H1 (cell line): ENCODE data around the gene PRR30.

ENCODE experiments used
- ATF3 ChIP-seq: IDR thresholded peaks from 2 replicates; pipeline ENCODE4 v1.6.1; 2011; ENCODE audit warnings: low read depth, mild to moderate bottlenecking, low read length; ENCODE audit not compliant: insufficient read depth
- CEBPB ChIP-seq: IDR thresholded peaks from 2 replicates; pipeline ENCODE4 v1.6.1; 2012; ENCODE audit warnings: low read depth, low read length
- CTCF ChIP-seq, 3 experiments: IDR thresholded peaks; 1 replicate in 2 of 3; 2 replicates in 1 of 3; pipeline versions ENCODE4 v1.5.1 to v1.6.1; 2011; ENCODE audit warnings: low read length in 3 of 3, mild to moderate bottlenecking in 3 of 3, inconsistent platforms in 2 of 3, low read depth in 1 of 3, moderate library complexity in 1 of 3; ENCODE audit not compliant: insufficient read depth in 1 of 3; ENCODE audit errors: control extremely low read depth in 1 of 3
- KDM1A ChIP-seq: fragments of 200-600, 300-600 bp; sonication (generic); IDR thresholded peaks from 2 replicates; pipeline ENCODE4 v1.7.1; 2016; ENCODE audit warnings: mild to moderate bottlenecking, low read length, borderline replicate concordance
- KDM4A ChIP-seq: IDR thresholded peaks from one replicate; pipeline ENCODE4 v1.7.1; 2012; ENCODE audit warnings: low read depth, mild to moderate bottlenecking, moderate library complexity, low read length, inconsistent platforms; ENCODE audit not compliant: severe bottlenecking
- MAX ChIP-seq: IDR thresholded peaks from 2 replicates; pipeline ENCODE4 v1.6.1; 2012; ENCODE audit warnings: inconsistent platforms
- POLR2A ChIP-seq, 2 experiments: IDR thresholded peaks; 1 replicate in 1 of 2; 2 replicates in 1 of 2; pipeline ENCODE4 v1.6.1; 2011; ENCODE audit warnings: low read depth in 2 of 2, low read length in 2 of 2, mild to moderate bottlenecking in 2 of 2; ENCODE audit errors: control extremely low read depth in 1 of 2
- RAD21 ChIP-seq, 2 experiments: IDR thresholded peaks in 1 of 2; conservative IDR thresholded peaks in 1 of 2; 2 replicates each; pipeline ENCODE4 v1.6.1; 2011; ENCODE audit warnings: low read depth in 2 of 2, low read length in 2 of 2, improper control_type of control experiment in 1 of 2, inconsistent platforms in 1 of 2, mild to moderate bottlenecking in 1 of 2, moderate library complexity in 1 of 2
- SP1 ChIP-seq: IDR thresholded peaks from 2 replicates; pipeline ENCODE4 v1.6.1; 2011; ENCODE audit warnings: low read depth, low read length
- SP4 ChIP-seq: IDR thresholded peaks from 2 replicates; pipeline ENCODE4 v1.6.1; 2012; ENCODE audit warnings: low read length, inconsistent platforms
- ZNF274 ChIP-seq: IDR thresholded peaks from 2 replicates; pipeline ENCODE4 v1.7.0; 2012; ENCODE audit warnings: low read length, borderline replicate concordance; ENCODE audit errors: extremely low read depth

GRCh38 chr2:27178469-27178868, 39.3 kb upstream of the PRR30 start:
- no peak for TF ChIP-seq MAX
- TF ChIP-seq POLR2A (IDR thresholded peaks at IDR 0.05; ENCODE audit: control extremely low read depth in 1 of 2, low read depth in 2 of 2, low read length in 2 of 2) = no peak
- no peak for TF ChIP-seq ATF3
- no peak for TF ChIP-seq ZNF274
- TF ChIP-seq CTCF (IDR thresholded peaks at IDR 0.05; ENCODE audit: control extremely low read depth in 1 of 3, insufficient read depth in 1 of 3, low read depth in 1 of 3, low read length in 3 of 3) = no peak
- no peak for TF ChIP-seq SP1
- no peak for TF ChIP-seq CEBPB
- TF ChIP-seq RAD21 (IDR thresholded peaks at IDR 0.05 in 1 of 2, conservative IDR thresholded peaks at IDR 0.05 in 1 of 2; ENCODE audit: low read depth in 2 of 2, low read length in 2 of 2) = no peak
- no peak for TF ChIP-seq KDM1A
- no peak for TF ChIP-seq SP4
- TF ChIP-seq KDM4A = no peak
